Left lung (tissue), 10 donors: Measurements from ENCODE around the gene STK10. TPM values are rescaled to one million over a fixed set of nuclear protein-coding genes. Genes with fewer than 3 reads are reported as not detected.
"Not testable (repeated sequence)": the region's sequence is repeated elsewhere in the genome, so short reads cannot be mapped to it uniquely, and the experiment has no call there.

Experiments used
- ATAC-seq: fragments of 200-7000 bp; cut with Tn5 transposase; one replicate; pipeline ENCODE4 v1.9.1; 2020; ENCODE audit warnings: moderate library complexity
- DNase-seq, 4 donors: peaks; one replicate each; pipeline ENCODE4 v3.0.0-alpha.2; 2013 to 2020
- H3K27ac ChIP-seq, 2 donors: fragments of 200-600 bp; sonication (generic) in 1 of 2; one replicate each; pipeline versions ENCODE4 v1.5.0 to v1.8.0; 2020 to 2021
- H3K27me3 ChIP-seq, 2 donors: fragments of 200-600 bp; sonication (generic) in 1 of 2; one replicate each; pipeline versions ENCODE4 v1.5.0 to v1.8.0; 2020 to 2021
- H3K36me3 ChIP-seq, 2 donors: fragments of 200-600 bp; sonication (generic) in 1 of 2; one replicate each; pipeline versions ENCODE4 v1.5.0 to v1.8.0; 2020 to 2021
- H3K4me1 ChIP-seq, 2 donors: fragments of 200-600 bp; one replicate each; pipeline ENCODE4 v1.8.0; 2021
- H3K4me3 ChIP-seq, 2 donors: fragments of 200-600 bp; sonication (generic) in 1 of 2; one replicate each; pipeline versions ENCODE4 v1.5.0 to v1.8.0; 2020 to 2021; ENCODE audit warnings: mild to moderate bottlenecking in 1 of 2
- H3K9me3 ChIP-seq, 2 donors: fragments of 200-600 bp; sonication (generic) in 1 of 2; one replicate each; pipeline versions ENCODE4 v1.5.0 to v1.8.0; 2020 to 2021
- intact Hi-C, 2 donors: fragments of 100-400 bp; cut with DNase I; formaldehyde crosslinking; loops; one replicate each; pipeline versions ENCODE4 v1.11.2 to v1.14.2; 2022
- polyA plus RNA-seq, 6 donors: library from polyadenylated mRNA; unstranded; fragments of 120-200 nt; gene quantifications; one replicate each; pipeline ENCODE4 v1.2.1, GENCODE V29; 2013; ENCODE audit not compliant: insufficient read length in 6 of 6
- total RNA-seq, 2 donors: library from RNA; stranded (reverse); fragmentation: NEBNext Ultra II Directional; extraction: Animal tissue kit (Norgen Biotek cat#: 25700); gene quantifications; one replicate each; pipeline ENCODE4 v1.2.1, GENCODE V29; 2021
- TF ChIP-seq, protein P1 (sequence below), 2 donors: fragments of 200-600 bp; sonication (generic) in 1 of 2; IDR thresholded peaks; one replicate each; pipeline versions ENCODE4 v1.5.0 to v1.8.0; 2021; ENCODE audit warnings: antibody characterized with exemption in 2 of 2
- donor health status: DM: no; HTN: yes; CAD: no.
- donor health status: DM: no; HTN: no; CAD: no.

STK10 gene
- total and polyA plus RNA-seq, 8 donors, result 18.6 to 83.2 (median 21.9) TPM

DNA sequence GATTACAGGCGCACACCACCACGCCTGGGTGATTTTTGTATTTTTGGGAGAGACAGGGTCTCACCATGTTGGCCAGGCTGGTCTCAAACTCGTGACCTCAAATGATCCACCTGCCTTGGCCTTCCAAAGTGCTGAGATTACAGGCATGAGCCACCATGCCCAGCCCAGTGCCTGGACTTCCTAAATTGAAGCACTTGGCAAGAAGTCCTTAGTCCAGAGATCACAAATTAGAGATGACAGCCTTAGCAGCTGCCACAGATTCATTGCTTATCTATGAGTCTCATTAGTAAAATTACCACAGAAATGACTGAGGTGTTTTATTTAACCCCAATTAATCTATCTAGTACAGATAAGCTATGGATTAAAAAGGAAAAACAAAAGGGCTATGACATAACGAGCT is 25.1 kb upstream of the STK10 start:
- Histone ChIP-seq H3K4me1 (no peaks in the 10 kb centered on the region), H3K27me3 (no peaks in the 10 kb centered on the region), H3K9me3 (no peaks in the 10 kb centered on the region), H3K4me3 (no peak overlapping the region), H3K27ac (no peak overlapping the region), H3K36me3 (peaks cover 0 to 12% of the 10 kb centered on the region in 2 donors)
- ATAC-seq (no peak), DNase-seq (no peak)
- TF ChIP-seq, protein P1, sequence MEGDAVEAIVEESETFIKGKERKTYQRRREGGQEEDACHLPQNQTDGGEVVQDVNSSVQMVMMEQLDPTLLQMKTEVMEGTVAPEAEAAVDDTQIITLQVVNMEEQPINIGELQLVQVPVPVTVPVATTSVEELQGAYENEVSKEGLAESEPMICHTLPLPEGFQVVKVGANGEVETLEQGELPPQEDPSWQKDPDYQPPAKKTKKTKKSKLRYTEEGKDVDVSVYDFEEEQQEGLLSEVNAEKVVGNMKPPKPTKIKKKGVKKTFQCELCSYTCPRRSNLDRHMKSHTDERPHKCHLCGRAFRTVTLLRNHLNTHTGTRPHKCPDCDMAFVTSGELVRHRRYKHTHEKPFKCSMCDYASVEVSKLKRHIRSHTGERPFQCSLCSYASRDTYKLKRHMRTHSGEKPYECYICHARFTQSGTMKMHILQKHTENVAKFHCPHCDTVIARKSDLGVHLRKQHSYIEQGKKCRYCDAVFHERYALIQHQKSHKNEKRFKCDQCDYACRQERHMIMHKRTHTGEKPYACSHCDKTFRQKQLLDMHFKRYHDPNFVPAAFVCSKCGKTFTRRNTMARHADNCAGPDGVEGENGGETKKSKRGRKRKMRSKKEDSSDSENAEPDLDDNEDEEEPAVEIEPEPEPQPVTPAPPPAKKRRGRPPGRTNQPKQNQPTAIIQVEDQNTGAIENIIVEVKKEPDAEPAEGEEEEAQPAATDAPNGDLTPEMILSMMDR (IDR thresholded peaks at IDR 0.05), result no peak
- intact Hi-C loops, result no loop called here

DNA sequence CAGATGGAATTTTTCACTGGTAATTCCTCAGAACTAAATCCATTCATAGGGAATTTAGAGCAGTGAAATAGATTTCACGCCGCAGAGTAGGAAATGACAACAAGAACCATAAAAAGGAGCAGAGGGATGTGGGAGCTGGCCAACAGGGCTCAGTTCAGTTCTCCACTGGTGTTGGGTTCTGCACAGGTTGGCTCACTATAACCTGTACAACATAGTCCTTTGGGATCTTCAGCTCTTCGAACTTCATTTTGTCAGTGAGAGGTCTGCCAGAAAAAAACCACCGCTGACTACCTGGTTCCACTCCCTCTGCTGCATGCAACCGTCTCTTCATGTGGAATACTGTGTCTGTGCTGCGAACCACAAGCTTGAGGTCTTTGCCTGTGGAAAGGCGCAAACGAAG is 23.7 kb upstream of the STK10 start:
- peaks cover 0 to 10% of the 10 kb centered on the region in 2 donors for H3K4me1 ChIP-seq
- H3K27ac ChIP-seq, result no peak overlapping the region
- H3K4me3 ChIP-seq, result no peak overlapping the region
- TF ChIP-seq, protein P1 (IDR thresholded peaks at IDR 0.05), result no peak
- ATAC-seq (no peak), DNase-seq (no peak)
- no peaks in the 10 kb centered on the region for H3K9me3 ChIP-seq
- intact Hi-C loops, result no loop called here
- H3K27me3 ChIP-seq, result no peaks in the 10 kb centered on the region
- H3K36me3 ChIP-seq, result peaks cover 0 to 12% of the 10 kb centered on the region in 2 donors

DNA sequence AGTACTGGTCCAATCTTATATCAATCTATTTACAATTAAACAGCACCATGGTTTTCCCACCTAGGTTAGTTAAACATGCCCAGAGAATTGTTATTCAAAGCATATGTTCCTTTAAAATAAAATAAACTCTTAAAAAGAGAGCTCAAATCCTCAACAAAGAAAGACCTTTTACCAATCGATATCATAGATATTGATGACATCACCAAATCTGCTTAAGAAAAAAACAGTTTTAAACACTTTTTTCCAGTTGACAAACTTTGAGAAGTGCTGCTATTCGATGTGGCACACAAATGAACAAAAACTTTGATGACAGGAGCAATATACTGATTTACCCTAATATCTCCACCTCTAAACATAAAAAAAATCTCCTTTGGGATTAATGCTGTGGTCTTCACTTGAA is 21.7 kb upstream of the STK10 start:
- Histone ChIP-seq H3K36me3 (peaks cover 0 to 12% of the 10 kb centered on the region in 2 donors), H3K27me3 (no peaks in the 10 kb centered on the region), H3K9me3 (no peaks in the 10 kb centered on the region), H3K4me1 (peaks cover 0 to 12% of the 10 kb centered on the region in 2 donors), H3K4me3 (no peak overlapping the region), H3K27ac (no peak overlapping the region)
- ATAC-seq (no peak), DNase-seq (no peak)
- intact Hi-C loops, result no loop called here
- TF ChIP-seq, protein P1 (IDR thresholded peaks at IDR 0.05), result no peak

DNA sequence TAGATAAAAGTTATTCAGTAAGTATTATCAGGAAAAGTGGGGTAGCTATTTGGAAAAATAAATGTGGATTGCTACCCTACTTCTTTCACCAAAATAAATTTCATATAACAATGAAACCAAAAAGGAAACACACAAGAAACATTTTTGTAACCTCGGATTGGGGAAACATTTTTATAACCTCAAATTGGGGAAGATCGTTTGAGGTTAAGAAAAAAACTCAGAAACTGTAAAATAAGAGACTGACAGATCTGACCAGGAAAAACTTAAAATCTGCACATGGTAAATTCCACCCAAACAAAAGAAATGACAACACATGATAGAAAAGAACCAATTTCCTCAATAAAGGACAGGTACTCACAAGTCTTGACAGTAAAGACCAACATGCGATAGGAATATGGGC is 19.5 kb upstream of the STK10 start:
- Histone ChIP-seq H3K27me3 (no peaks in the 10 kb centered on the region), H3K36me3 (peaks cover 0 to 12% of the 10 kb centered on the region in 2 donors), H3K4me1 (peaks cover 0 to 12% of the 10 kb centered on the region in 2 donors), H3K4me3 (no peak overlapping the region), H3K27ac (no peak overlapping the region), H3K9me3 (no peaks in the 10 kb centered on the region)
- intact Hi-C loops, result no loop called here
- TF ChIP-seq, protein P1 (IDR thresholded peaks at IDR 0.05), result no peak
- ATAC-seq (no peak), DNase-seq (no peak)

DNA sequence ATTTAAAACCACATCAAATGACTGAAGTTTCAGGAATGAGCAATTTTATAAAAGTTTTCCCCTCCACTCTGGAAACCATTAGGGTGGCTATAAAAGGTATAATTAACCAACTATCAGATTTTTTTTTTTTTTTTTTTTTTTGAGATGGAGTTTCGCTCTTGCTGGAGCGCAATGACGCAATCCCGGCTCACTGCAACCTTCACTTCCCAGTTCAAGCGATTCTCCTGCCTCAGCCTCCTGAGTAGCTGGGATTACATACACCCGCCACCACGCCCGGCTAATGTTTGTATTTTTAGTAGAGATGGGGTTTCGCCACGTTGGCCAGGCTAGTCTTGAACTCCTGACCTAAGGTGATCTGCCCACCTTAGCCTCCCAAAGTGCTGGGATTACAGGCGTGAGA is 18.0 kb upstream of the STK10 start:
- ATAC-seq, result not testable (repeated sequence)
- peaks cover 0 to 12% of the 10 kb centered on the region in 2 donors for H3K4me1 ChIP-seq

DNA sequence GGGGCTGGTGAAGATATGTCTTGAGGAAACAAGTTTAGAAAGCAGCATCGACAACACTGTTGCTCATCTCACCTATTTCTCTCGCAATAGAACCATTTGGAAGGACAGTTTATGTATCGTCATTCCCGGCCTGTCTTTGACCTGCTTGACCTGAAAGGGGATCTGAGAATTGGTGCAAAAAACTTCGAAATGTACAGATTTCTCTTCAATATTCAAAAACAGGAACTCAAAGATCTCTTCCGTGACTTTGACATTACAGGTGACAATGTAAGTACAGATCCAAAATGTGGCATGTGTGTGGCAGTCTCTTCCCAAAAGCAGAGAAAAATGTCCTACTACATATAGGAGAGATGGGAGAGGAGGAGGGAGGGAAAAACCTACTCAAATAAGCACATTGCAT is 12.5 kb upstream of the STK10 start:
- DNase-seq (no peak), ATAC-seq (no peak)
- Histone ChIP-seq H3K27ac (no peak overlapping the region), H3K9me3 (no peaks in the 10 kb centered on the region), H3K4me3 (no peak overlapping the region), H3K27me3 (no peaks in the 10 kb centered on the region), H3K36me3 (no peaks in the 10 kb centered on the region), H3K4me1 (peaks cover 0 to 7% of the 10 kb centered on the region in 2 donors)
- TF ChIP-seq, protein P1 (IDR thresholded peaks at IDR 0.05), result no peak
- intact Hi-C loops, result no loop called here

More for the DNA sequence above, 18.0 kb upstream of the STK10 start:
- H3K4me3 ChIP-seq, DNase-seq, H3K9me3 ChIP-seq, H3K27ac ChIP-seq, H3K27me3 ChIP-seq, intact Hi-C loops, H3K36me3 ChIP-seq: not testable (repeated sequence)
